Stimulated activated CD4-positive, alpha-beta T cell treated with anti-CD3 and anti-CD28 coated beads, Interleukin-4, amount 100 ng/mL, for 24 hours (primary cell): ENCODE data around the gene DCUN1D3.
"Not testable (repeated sequence)": the region's sequence is repeated elsewhere in the genome, so short reads cannot be mapped to it uniquely, and the experiment has no call there.

Experiments
- DNase-seq: peaks from one replicate; pipeline ENCODE4 v3.0.0-alpha.2; 2020

Gene DCUN1D3

GRCh38 chr16:20900299-20901067, at the start of gene DCUN1D3, which contains the start of gene LYRM1:
Gene DCUN1D3, minus strand, starts transcription at chr16:20900358. Its CDS starts 37,820 bp downstream, at chr16:20862538.
Gene LYRM1, plus strand, starts transcription at chr16:20900771. Its CDS starts 14,785 bp downstream, at chr16:20915556.
- peak; percentile 92 for DNase-seq

GRCh38 chr16:20949660-20950059, 49.5 kb upstream of the DCUN1D3 start:
- DNase-seq: no peak

GRCh38 chr16:20948444-20948843, 48.3 kb upstream of the DCUN1D3 start:
- DNase-seq: no peak

- no peak for DNase-seq
These were observed 46.0 kb upstream of the DCUN1D3 start for GRCh38 chr16:20946015-20946629.

- DNase-seq: not testable (repeated sequence)
These were observed 45.4 kb upstream of the DCUN1D3 start for GRCh38 chr16:20945575-20945875.

GRCh38 chr16:20944861-20945574, 44.9 kb upstream of the DCUN1D3 start:
- DNase-seq: peak; percentile 43

GRCh38 chr16:20942256-20942655, 42.1 kb upstream of the DCUN1D3 start:
- no peak for DNase-seq

GRCh38 chr16:20941636-20941926, 41.4 kb upstream of the DCUN1D3 start:
- DNase-seq: no peak

GRCh38 chr16:20940871-20941635, 40.9 kb upstream of the DCUN1D3 start:
- DNase-seq: no peak

- no peak for DNase-seq
These were observed 39.5 kb upstream of the DCUN1D3 start for GRCh38 chr16:20939611-20940010.

- peak; percentile 6 for DNase-seq
These were observed 38.3 kb upstream of the DCUN1D3 start for GRCh38 chr16:20938426-20938825.

GRCh38 chr16:20937736-20938135, 37.6 kb upstream of the DCUN1D3 start:
- no peak for DNase-seq

GRCh38 chr16:20933589-20933988, 33.4 kb upstream of the DCUN1D3 start:
- no peak for DNase-seq

GRCh38 chr16:20931066-20931600, 31.0 kb upstream of the DCUN1D3 start:
- no peak for DNase-seq

- DNase-seq: no peak
These were observed 30.2 kb upstream of the DCUN1D3 start for GRCh38 chr16:20930365-20930690.

GRCh38 chr16:20929676-20930364, 29.7 kb upstream of the DCUN1D3 start:
- not testable (repeated sequence) for DNase-seq

GRCh38 chr16:20928774-20929411, 28.7 kb upstream of the DCUN1D3 start:
- DNase-seq: no peak

- no peak for DNase-seq
These were observed 25.6 kb upstream of the DCUN1D3 start for GRCh38 chr16:20925751-20926150.

GRCh38 chr16:20923876-20924275, 23.7 kb upstream of the DCUN1D3 start:
- no peak for DNase-seq

GRCh38 chr16:20920799-20921198, 20.6 kb upstream of the DCUN1D3 start:
- DNase-seq: no peak

- no peak for DNase-seq
These were observed 19.9 kb upstream of the DCUN1D3 start for GRCh38 chr16:20920091-20920490.
